ENCODE data around the gene SEMA3B. TPM values are rescaled to one million over a fixed set of nuclear protein-coding genes. Genes with fewer than 3 reads are reported as not detected.
A peak's percentile ranks its signal among the peaks of the same experiment; 100 is the strongest.
"Not testable (repeated sequence)": the region's sequence is repeated elsewhere in the genome, so short reads cannot be mapped to it uniquely, and the experiment has no call there.

SEMA3B gene
- total and polyA plus RNA-seq, 2 of the 4 experiments (the other 2 are of a cell fraction) = 4.3 to 29.3 TPM

GRCh38 chr3:50262200-50262599 is 6.7 kb upstream of the SEMA3B start:
- dilution Hi-C loops (cut with HindIII; ENCODE audit: low sequenced_read_pairs, unreplicated experiment); CTCF ChIA-PET; H2BK120ac ChIP-seq (ENCODE audit: low read depth, low read length); H2BK15ac ChIP-seq (ENCODE audit: low read depth, low read length); H3K18ac ChIP-seq (ENCODE audit: low read depth, low read length); DNase-seq; H3K9ac ChIP-seq (ENCODE audit: low read depth, low read length); H3K23ac ChIP-seq (ENCODE audit: low read depth, low read length); H3K56ac ChIP-seq (ENCODE audit: extremely low read depth, insufficient read depth, low read length); H2AK5ac ChIP-seq (ENCODE audit: low read depth, low read length); H2AFZ ChIP-seq (replicated peaks; ENCODE audit: low read length, poor library complexity); H4K91ac ChIP-seq (ENCODE audit: insufficient read depth, low read depth, low read length); H4K5ac ChIP-seq (ENCODE audit: low read depth, low read length); H3K4me2 ChIP-seq (ENCODE audit: low read depth, low read length); POLR2A ChIA-PET (ENCODE audit: unreplicated experiment); H3K4me3 ChIP-seq (ENCODE audit: insufficient read depth, low read depth, low read length); H3K9me3 ChIP-seq (ENCODE audit: control insufficient read depth, insufficient read depth, low read length); BruUV-seq (replicated peaks); ATAC-seq (ENCODE audit: low read depth); H3K27ac ChIP-seq (ENCODE audit: insufficient read depth, low read length); H4K20me1 ChIP-seq (ENCODE audit: insufficient read depth, low read length); H2BK20ac ChIP-seq (ENCODE audit: low read depth, low read length); H2BK5ac ChIP-seq (ENCODE audit: low read depth, low read length, poor library complexity, severe bottlenecking); H3K27me3 ChIP-seq (ENCODE audit: control insufficient read depth, insufficient read depth, low read length); H3K14ac ChIP-seq (replicated peaks; ENCODE audit: low read depth, low read length); in situ Hi-C loops (cut with MboI; ENCODE audit: low sequenced_read_pairs); H2AK9ac ChIP-seq (replicated peaks; ENCODE audit: low read depth, low read length, poor library complexity): not testable (repeated sequence)
- Histone ChIP-seq H3K4ac (ENCODE audit: low read depth, low read length) (peak overlapping the region; percentile 11; the same call in 1 of the 2 replicates), H3K9me1 (ENCODE audit: insufficient read depth, low read length) (peaks cover 28% of the 10 kb centered on the region), H3K4me1 (ENCODE audit: control insufficient read depth, insufficient read depth, low read length) (peaks cover 48% of the 10 kb centered on the region), H3K36me3 (ENCODE audit: control insufficient read depth, insufficient read depth, low read length) (peaks cover 11% of the 10 kb centered on the region), H3K79me1 (ENCODE audit: low read depth in 1 of 2, low read length in 2 of 2) (peaks cover 8 to 62% of the 10 kb centered on the region in 2 experiments), H4K8ac (ENCODE audit: low read depth in 2 of 2, low read length in 2 of 2) (0 out of 4 replicates have a peak overlapping the region, but pooled peaks of 1 of the 2 experiments have one; percentile 3)
- no CpG with 5 or more reads among the region's 4 CpGs for WGBS, 2 experiments (ENCODE audit: extremely low coverage in 2 of 2, insufficient read length in 1 of 2)
- intact Hi-C loops (cut with micrococcal nuclease) = loop anchor here (5.0 kb wide), 1 partner anchor 60 kb away; the partner anchor contains the start of gene HYAL2
